T-helper 2 cell treated with Interferon-gamma antibody and Interleukin-4, amounts not matched to agents 100 ng/mL and 5 ng/mL, for 36 hours (primary cell): ENCODE results near the gene DSCAML1. TPM values are rescaled to one million over a fixed set of nuclear protein-coding genes. Genes with fewer than 3 reads are reported as not detected.

ENCODE experiments used
- intact Hi-C: fragments of 100-400 bp; cut with micrococcal nuclease; formaldehyde crosslinking; loops from one replicate; pipeline ENCODE4 v1.15.1; 2023
- total RNA-seq: library from RNA; stranded (reverse); gene quantifications from 2 replicates; pipeline ENCODE4 v1.2.3, GENCODE V29; 2022

The DSCAML1 gene
- total RNA-seq, 1 donor from 2014 or later: 0.05 TPM

- intact Hi-C loops: no loop called here
Observed at GRCh38 chr11:117560780-117561530, 236.1 kb downstream of the DSCAML1 start.

DNA sequence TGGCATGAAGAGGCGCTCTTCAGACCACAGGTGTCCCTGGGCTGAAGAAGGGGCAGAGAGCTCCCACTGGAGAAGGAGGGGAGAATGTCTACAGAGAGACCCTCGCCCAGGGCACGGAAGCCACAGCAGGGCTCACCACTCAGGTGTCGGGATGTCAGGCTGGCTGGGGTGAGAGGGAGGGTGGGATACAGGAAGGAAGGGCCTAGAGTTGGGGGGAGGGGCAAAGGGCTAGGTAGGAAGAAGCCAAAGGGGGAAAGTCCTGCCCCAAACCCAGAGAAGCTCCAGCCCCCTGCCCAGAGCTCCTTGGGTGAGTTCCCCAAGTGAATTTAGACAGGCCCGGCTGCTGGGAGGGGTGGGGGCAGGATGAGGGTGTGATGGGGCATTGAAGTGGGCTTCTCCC is 237.3 kb downstream of the DSCAML1 start:
- intact Hi-C loops: no loop called here

- intact Hi-C loops: no loop called here
Observed at GRCh38 chr11:117557361-117557760, 239.7 kb downstream of the DSCAML1 start.

- intact Hi-C loops: no loop called here
Observed at GRCh38 chr11:117554601-117555333, 242.2 kb downstream of the DSCAML1 start.

GRCh38 chr11:117552626-117553025 is 244.4 kb downstream of the DSCAML1 start:
- intact Hi-C loops: no loop called here

GRCh38 chr11:117551761-117552343 is 245.2 kb downstream of the DSCAML1 start:
- intact Hi-C loops: no loop called here

- intact Hi-C loops: no loop called here
Observed at GRCh38 chr11:117550466-117550865, 246.6 kb downstream of the DSCAML1 start.

DNA sequence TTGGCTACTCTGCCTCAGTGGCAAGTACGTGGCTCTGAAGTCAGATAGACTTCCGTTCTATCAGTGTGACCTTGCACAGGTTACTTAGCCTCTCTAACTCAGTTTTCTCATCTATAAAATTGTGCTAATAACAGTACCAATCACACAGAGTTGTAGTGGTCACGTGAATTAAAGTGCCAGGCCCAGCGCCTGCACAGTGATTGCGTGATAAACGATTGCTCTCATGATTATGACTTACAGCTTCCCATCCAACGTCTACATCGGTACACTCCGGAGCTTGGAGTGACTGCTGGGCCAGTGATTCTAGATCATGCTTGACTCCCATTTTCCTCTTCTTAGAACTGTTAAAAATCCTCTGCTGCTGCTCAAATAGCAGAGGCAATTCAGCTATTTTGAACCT is 247.6 kb downstream of the DSCAML1 start:
- intact Hi-C loops: no loop called here

DNA sequence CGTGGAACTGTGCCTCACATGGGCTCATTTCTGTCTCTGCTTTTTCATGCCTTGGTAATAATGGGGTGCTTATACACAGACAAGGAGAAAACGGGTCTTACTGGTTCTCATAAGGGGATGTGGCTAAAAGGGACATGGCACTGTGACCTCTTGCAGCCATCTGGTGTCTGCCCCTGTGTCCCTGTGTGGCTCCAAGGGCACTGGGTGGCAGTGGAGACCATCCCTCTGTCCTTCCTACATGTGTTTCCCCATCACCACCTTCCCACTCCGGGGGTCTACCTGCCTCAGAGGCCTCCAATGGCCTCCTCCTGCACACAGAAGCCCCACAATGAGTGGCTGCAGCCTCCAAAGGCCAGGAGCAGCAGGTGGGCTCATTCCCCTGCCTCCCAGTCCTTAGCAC is 248.1 kb downstream of the DSCAML1 start:
- intact Hi-C loops: no loop called here

GRCh38 chr11:117547946-117548345 is 249.1 kb downstream of the DSCAML1 start:
- intact Hi-C loops: no loop called here

DNA sequence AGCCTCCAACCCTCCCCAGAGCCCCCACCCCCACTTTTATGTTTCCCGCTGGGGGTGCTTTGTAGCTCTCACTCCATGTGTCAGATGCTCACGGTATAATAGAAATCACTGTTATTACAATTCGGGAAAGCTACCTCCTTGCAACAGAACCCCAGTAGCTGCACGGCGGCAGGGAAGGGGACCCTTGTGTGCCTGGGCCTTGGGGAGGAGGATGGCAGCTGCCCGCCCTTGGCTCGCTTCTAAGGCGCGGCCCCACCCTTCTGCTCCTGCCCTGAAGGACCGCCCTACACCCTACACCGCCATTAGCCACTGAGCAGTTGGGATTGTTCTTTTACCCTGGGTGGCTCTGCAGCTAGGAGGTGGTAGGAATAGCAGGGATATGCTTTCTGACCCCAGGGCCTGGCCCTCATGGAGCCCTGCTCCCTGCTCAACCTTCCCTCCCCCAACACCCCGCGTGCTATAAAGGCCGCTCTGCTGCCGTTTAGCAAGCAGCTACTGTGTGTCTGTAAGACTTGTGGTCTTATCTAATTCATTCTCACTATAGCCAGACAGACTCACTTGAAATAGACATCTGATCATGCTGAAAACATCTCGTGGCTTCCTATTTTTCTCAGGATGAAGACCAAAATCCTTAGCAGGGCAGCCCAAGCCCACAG is 249.7 kb downstream of the DSCAML1 start:
- intact Hi-C loops: no loop called here

GRCh38 chr11:117546431-117547194 is 250.4 kb downstream of the DSCAML1 start:
- intact Hi-C loops: no loop called here

DNA sequence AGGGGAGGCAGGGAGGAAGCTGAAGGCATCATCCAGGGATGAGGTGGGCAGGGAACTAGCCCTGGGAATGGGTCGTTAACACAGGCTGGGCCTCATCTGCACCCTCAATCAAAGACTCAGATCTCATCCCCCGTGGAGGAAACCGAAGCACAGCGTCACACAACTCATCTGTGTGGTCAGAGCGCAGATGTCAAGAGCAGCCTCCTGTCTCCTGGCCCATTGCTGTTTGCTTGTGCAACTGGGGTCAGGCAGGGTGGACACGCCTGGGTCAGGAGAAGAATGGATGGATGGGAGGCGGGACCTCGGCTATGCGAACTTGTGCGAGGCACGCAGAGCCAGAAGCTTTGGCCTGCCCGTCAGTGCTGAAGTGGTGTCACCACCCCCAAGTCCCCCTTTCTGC is 251.3 kb downstream of the DSCAML1 start:
- intact Hi-C loops: no loop called here

DNA sequence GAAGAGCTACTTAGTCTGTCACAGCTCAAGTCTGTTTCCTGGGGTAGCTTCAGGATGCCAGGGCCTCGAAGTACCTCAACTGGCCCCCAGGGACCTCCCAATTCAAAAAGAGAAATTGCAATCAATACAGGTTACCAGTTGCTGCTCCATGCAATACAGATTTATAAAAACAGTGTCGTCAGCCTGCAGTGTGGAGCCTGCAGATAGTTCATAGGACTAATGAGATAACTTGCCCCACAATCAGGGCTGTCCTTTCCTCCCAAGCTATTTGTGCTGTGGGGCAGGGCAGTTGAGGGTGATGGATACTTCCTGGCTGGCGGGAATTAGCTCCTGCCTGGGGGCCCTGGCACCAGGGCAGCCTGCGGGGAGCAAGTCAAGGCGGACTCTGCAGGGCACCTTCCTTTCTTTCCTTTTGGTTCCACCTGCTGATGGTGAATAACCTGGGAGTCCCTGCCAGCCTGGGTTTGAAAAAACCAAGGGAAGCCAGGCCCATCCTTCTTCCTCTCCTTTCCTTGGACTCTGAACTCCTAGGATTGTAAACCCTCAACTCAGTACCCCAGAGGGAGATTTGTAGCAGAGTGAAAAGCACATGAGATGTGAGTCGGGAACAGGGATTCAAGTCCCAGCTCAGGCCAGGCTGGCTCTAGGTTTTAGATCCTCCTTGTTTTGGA is 252.8 kb downstream of the DSCAML1 start:
- intact Hi-C loops: no loop called here

GRCh38 chr11:117541211-117541610 is 255.8 kb downstream of the DSCAML1 start:
- intact Hi-C loops: no loop called here

- intact Hi-C loops: no loop called here
Observed at GRCh38 chr11:117538263-117539135, 258.5 kb downstream of the DSCAML1 start.

DNA sequence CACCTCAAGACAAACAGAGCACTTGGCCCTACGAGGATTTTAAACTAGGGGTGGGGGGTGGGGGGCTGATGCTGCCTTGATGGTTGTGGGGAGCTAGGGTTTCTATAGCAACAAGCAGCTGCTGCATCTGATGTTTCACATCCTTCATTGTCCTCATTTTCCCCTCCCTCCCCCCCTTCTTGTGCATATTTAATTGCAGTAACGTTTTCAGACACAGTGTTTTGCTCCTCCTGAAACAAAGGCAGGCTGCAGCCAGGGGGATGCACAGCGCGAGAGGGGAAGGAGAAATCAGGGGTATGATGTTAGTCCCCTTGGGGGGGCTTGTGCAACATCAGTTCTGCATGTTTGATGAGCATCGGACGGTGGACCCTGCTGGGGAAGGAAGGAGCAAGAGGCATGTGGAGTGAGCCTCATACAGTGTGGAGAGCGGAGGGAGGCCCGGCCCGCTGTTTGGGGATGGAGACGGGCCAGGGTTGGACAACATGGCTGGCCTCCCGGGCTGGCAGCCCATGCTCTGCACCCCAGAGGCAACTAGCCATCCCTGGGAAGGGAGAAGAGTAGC is 261.1 kb downstream of the DSCAML1 start:
- intact Hi-C loops: no loop called here

- intact Hi-C loops: no loop called here
Observed at GRCh38 chr11:117535201-117535849, 261.7 kb downstream of the DSCAML1 start.

- intact Hi-C loops: no loop called here
Observed at GRCh38 chr11:117532568-117532967, 264.4 kb downstream of the DSCAML1 start.
